Measurements from ENCODE around the gene TMEM179.

- TF ChIP-seq USF1 (IDR thresholded peaks at IDR 0.05) (no peak), TEAD4 (IDR thresholded peaks at IDR 0.05) (no peak), EP300 (IDR thresholded peaks at IDR 0.05; ENCODE audit: borderline replicate concordance) (no peak), MAX (IDR thresholded peaks at IDR 0.05) (no peak), YY1 (IDR thresholded peaks at IDR 0.05; ENCODE audit: low read depth) (no peak), TAF1 (IDR thresholded peaks at IDR 0.05; ENCODE audit: low read depth) (no peak)
These were observed 14.2 kb downstream of the TMEM179 start for GRCh38 chr14:104590240-104590965.
